Effector CD4-positive, alpha-beta T cell (primary cell): ENCODE measurements around the gene SEMA4D.

Experiments used
- DNase-seq: peaks from one replicate; pipeline ENCODE4 v3.0.0-alpha.2; 2020
- total RNA-seq: gene quantifications from one replicate; lab custom pipeline; 2026; lab: John Stamatoyannopoulos, UW

The SEMA4D gene
- total RNA-seq: 377 reads per million, percentile 97 among the genes with 10 or more reads in this experiment

GRCh38 chr9:89497978-89498851 is at the start of gene SEMA4D:
Gene SEMA4D, minus strand, starts transcription at chr9:89498113. Its CDS starts 92,657 bp downstream, at chr9:89405456.
- DNase-seq: peak; percentile 42

GRCh38 chr9:89547000-89547399 is 49.1 kb upstream of the SEMA4D start:
- no peak for DNase-seq

GRCh38 chr9:89544279-89544661 is 46.4 kb upstream of the SEMA4D start:
- no peak for DNase-seq

GRCh38 chr9:89543621-89544278 is 45.8 kb upstream of the SEMA4D start:
- DNase-seq: no peak

GRCh38 chr9:89543111-89543510 is 45.2 kb upstream of the SEMA4D start:
- DNase-seq: no peak

- DNase-seq: no peak
These were observed 44.6 kb upstream of the SEMA4D start for GRCh38 chr9:89542401-89543021.

- no peak for DNase-seq
These were observed 43.9 kb upstream of the SEMA4D start for GRCh38 chr9:89541798-89542197.

GRCh38 chr9:89539374-89539773 is 41.5 kb upstream of the SEMA4D start:
- no peak for DNase-seq

- DNase-seq: no peak
These were observed 41.0 kb upstream of the SEMA4D start for GRCh38 chr9:89538871-89539270.

- no peak for DNase-seq
These were observed 39.3 kb upstream of the SEMA4D start for GRCh38 chr9:89537166-89537565.

GRCh38 chr9:89536600-89536999 is 38.7 kb upstream of the SEMA4D start:
- DNase-seq: no peak

GRCh38 chr9:89536145-89536574 is 38.2 kb upstream of the SEMA4D start:
- no peak for DNase-seq

GRCh38 chr9:89535461-89535860 is 37.5 kb upstream of the SEMA4D start:
- no peak for DNase-seq

- DNase-seq: no peak
These were observed 36.8 kb upstream of the SEMA4D start for GRCh38 chr9:89534515-89535287.

- DNase-seq: no peak
These were observed 35.6 kb upstream of the SEMA4D start for GRCh38 chr9:89533411-89534095.

GRCh38 chr9:89532944-89533343 is 35.0 kb upstream of the SEMA4D start:
- DNase-seq: no peak

GRCh38 chr9:89532478-89532877 is 34.6 kb upstream of the SEMA4D start:
- no peak for DNase-seq

GRCh38 chr9:89531766-89532165 is 33.9 kb upstream of the SEMA4D start:
- no peak for DNase-seq

GRCh38 chr9:89530726-89531125 is 32.8 kb upstream of the SEMA4D start:
- DNase-seq: no peak

GRCh38 chr9:89529243-89530035 is 31.5 kb upstream of the SEMA4D start:
- DNase-seq: no peak

GRCh38 chr9:89528540-89528939 is 30.6 kb upstream of the SEMA4D start:
- no peak for DNase-seq
